HG02840 (cell line): Measurements from ENCODE around the gene GLIS1.
"Not testable (repeated sequence)": the region's sequence is repeated elsewhere in the genome, so short reads cannot be mapped to it uniquely, and the experiment has no call there.

Source experiments
- ATAC-seq: cut with Tn5 transposase; IDR thresholded peaks from one replicate; pipeline ENCODE4 v1.9.1; 2021; ENCODE audit warnings: mild to moderate bottlenecking, moderate library complexity, moderate number of reproducible peaks; ENCODE audit not compliant: unreplicated experiment, low FRiP score

The GLIS1 gene

DNA sequence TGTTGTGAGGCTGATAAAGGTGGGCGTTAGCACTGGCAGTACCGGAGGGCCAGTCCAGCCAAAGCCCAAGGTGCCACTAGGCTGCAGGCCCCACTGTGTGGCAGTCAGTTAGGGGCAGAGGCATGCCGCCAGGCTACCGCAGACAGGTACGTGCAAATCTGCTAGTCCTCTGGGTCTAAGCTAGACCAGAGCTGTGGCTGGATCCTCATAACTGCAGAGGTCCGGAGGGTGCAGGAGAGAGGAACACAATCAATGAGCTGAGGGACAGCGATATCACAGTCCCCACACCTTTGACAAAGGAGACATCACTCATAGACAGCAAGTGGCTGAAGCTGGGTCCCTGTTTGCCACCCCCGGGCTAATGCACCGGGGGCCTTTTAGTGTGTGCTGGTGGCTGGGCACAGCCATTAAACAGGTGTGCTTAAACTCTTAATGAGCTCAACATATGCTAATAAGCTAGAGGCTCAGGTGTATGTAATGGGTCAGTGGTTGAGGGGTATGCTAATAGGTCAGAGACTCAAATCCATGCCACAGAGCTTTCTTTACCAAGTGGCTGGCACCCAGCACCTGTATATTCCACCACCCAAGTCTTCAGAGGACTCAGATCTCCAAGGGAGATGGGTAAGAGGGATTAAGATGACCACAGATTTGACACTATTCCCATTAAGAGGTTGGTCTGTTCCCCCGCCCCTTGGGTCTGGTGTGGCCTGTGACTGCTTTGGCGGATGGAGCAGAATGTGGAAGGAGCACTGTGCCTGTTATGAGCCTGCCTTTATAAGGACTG is 82.0 kb downstream of the GLIS1 start:
- ATAC-seq: no peak

DNA sequence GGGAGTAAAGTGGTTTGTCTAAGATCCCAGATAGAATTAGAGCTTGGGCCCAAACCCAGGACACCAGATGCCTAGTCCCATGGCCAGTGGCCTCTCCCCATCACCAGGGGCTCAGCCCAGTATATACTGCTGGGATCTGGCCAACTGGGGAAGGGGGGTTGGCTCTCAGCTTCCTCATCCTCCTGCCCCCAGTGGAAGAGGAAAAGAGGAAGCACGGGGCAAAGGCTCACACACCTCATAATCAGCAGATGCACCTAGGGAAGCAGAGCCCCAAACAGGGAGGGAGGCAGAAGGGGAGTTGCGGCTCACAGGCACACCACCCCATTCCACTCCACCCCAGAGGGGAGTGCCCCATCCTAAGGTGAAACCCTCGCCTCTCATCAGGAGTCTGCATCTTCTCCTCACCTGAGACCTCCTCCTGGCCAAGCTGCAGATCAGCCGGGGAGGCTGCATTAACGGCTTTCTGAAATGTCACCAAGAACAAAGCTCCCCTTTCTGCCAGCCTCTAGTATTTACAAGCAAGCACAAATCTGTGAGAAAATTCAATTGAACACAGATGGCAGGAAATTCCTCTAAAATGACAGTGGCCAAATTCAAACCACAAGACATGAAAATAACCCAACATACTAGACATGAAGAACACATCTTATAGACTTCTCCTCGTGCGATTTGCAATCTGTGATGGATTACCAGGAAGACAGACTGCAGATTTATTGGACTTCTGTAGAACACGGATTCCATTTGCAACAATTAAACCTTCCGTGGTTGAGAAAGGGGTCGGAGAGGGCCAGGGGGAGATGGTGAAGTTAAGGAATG is 82.8 kb downstream of the GLIS1 start:
- no peak for ATAC-seq

DNA sequence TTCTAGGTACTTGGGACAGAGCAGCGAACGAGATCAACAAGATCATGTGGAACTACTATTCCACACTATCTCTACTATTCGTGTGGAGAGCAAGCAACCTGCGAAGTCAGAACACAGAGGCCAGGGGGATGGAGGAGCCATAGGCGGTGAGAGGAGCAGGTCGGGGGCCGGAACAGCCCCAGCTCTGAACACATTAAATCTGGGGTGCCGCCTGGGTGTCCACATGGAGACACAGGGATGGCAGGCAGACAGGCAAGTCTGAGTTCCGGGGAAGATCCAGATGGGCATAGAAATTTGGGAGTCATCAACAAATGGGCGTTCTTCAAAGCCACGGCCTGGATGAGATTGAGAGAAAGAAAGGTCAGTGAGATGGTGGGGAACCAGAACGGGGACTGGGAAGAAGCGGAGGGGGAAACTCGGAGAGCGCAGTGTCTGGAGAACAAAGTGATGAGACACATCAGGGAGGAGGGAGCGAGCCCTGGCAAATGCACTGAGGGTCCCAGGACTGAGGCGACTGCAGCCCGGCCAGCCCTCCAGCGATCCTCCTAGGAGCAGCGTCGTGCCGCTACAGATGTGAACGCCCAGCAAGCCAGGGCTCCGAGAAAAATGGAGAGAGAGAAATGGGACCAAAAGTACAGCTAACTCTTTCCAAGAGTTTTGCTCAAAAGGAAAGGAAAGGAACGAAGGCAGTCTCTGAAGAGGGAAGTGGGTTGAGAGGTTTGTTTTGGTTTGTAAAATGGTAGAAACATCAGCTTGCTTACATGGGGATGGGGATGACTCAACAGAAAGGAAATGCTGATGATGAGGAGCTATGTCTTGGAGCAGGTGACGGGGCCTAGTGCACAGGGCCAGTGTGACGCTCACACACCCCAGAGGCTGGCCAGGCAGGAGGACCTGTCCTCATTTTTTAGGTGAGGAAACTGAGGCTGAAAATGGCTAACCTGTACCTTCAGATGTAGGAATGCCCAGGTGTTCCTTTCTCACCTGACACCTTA is 84.5 kb downstream of the GLIS1 start:
- ATAC-seq: no peak

DNA sequence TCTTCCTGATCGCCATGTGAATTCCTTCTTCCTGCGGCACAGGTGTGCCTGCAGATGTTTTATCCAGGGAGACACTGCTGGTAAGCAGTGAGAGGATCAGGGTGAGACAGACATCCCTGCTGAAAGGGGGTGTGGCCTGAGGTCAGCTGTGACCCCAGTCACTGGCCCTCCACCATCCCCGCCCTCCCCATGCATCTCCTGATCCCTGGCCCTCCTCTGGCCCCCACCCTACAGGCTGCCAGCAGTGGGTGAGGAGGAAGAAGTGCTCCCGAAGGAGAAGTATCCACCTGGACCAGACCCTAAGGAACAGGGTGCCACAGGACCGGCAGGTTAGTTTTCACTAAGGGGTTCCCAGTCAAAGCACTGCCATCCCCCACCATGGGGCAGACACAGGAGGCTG is 85.3 kb downstream of the GLIS1 start:
- no peak for ATAC-seq

DNA sequence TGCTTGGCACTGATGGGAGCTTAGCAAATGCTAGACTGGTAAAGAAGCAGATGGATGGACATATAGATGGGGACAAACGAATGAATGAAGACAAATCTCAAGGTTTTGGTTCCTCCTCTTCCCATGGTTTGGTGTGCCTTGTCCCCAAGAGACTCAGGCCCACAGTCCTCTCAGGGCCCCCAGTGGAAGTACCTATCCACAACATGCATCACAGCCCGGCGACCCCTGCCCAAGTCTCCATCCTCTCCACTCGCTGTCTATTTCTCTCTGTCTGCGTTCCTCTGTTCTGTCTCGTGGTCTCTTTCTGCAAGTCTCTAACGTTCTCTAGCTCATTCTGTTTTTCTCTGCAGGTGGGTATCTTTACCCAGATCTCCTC is 85.8 kb downstream of the GLIS1 start:
- ATAC-seq: no peak

DNA sequence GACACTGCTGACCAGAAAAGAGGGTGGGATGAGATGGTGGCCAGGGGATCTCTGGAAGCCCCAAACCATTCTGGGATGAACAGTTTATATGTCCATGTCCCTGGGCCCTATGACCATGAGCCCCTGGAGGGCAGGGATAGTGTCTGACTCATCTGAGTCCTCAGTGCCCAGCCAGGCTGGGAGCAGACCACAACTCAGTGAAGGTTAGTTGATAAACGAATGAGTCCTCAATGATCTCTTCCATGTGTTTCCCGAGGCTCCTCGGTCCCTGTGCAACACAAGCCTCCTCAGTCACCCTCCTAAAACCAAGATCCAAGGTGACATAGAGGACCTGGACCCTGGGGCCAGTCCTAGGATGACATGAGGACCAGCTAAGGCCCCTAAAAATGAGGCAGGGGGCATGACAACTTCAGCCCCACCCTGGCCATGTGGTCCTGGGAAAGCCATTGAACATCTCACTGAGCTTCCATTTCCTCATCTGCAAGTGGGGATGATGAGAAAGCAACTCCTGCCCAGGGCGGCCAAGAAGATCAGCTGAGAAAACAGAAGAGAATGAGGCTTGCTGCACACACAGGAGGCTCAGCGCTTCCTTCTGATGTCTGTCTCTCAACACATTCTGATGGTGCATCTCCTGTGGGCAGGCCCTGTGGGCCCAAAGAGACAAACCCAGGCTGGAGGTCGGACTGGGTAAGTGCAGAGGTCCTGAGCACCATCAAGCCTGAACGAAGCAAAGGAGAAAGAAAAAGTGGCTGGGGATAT is 86.3 kb downstream of the GLIS1 start:
- no peak for ATAC-seq

DNA sequence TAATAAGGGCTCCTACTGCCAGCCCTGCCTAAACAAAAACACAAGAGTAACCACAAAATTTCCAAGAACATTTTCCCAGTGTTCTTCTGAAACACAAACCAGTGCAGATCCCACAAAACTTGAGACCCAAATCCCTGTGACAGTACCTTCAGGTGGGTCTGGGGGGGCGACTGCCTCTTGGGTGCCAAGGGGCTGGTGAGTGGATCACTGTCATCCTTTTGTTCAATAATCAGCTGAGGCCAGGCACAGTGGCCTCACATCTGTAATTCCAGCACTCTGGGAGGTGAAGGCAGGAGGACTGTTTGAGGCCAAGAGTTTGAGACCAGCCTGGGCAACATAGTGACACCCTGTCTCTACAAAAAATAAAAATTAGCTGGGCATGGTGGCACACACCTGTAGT is 87.6 kb downstream of the GLIS1 start:
- no peak for ATAC-seq

DNA sequence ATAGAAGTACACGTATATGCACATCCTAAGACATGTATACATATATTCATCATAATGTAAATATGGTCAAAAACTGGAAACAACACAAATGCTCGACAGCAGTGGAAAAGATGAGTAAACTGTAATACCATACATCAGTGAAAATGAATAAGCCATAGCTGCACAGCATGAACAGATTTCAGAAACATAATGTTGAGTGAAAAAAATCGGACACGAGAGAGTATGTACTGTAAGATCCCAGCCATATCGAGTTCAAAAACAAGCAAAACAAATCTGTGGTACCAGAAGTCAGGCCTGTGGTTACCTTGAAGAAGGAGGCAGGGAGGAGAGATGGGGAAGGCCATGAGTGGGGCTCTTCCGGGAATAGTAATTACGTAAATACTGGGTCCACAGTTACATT is 90.4 kb downstream of the GLIS1 start:
- no peak for ATAC-seq

DNA sequence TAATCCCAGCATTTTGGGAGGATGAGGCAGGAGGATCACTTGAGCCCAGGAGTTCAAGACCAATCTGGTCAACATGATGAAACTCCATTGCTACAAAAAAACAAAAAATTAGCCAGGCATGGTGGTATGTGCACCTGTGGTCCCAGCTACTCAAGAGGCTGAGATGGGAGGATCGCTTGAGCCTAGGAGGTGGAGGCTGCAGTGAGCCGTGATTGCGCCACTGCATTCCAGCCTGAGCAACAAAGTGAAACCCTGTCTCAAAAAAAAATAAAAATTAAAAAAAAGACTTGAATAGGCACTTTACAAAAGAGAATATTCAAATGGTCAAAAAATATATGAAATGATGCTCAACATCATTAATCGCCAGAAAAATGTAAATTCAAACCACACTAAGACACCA is 91.0 kb downstream of the GLIS1 start:
- ATAC-seq: not testable (repeated sequence)

DNA sequence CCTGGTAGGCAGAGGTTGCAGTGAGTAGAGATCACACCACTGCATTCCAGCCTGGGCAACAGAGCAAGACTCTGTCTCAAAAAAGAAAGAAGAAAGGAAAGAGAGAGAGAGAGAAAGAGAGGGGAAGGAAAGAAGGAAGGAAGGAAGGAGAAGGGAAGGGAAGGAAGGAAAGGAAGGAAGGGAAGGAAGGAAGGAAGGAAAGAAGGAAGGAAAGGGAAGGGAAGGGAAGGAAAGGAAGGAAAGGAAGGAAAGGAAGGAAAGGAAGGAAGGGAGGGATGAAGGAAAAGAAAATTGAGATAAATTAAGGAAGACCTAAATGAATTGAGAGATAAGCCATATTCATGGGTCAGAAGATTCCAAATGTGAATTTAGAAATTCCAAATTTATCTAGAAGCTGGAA is 92.2 kb downstream of the GLIS1 start:
- ATAC-seq: no peak

DNA sequence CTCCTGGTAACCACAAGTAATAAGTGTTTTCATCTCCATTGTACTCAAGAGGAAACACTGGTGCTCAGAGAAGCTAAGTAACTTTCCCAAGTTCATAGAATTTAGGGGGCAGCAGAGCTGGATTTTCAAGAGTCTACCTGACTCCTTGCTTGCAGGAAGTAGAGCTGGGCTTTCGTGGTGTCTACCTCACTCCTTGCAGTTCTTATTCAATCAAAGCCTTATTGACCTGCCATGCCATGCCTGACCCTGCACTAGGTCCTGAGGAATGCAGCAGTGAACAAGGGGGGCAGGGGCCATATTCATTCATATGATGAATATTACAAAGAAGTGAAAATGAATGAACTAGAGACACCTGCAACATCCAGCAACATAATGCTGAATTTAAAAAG is 93.3 kb downstream of the GLIS1 start:
- no peak for ATAC-seq

DNA sequence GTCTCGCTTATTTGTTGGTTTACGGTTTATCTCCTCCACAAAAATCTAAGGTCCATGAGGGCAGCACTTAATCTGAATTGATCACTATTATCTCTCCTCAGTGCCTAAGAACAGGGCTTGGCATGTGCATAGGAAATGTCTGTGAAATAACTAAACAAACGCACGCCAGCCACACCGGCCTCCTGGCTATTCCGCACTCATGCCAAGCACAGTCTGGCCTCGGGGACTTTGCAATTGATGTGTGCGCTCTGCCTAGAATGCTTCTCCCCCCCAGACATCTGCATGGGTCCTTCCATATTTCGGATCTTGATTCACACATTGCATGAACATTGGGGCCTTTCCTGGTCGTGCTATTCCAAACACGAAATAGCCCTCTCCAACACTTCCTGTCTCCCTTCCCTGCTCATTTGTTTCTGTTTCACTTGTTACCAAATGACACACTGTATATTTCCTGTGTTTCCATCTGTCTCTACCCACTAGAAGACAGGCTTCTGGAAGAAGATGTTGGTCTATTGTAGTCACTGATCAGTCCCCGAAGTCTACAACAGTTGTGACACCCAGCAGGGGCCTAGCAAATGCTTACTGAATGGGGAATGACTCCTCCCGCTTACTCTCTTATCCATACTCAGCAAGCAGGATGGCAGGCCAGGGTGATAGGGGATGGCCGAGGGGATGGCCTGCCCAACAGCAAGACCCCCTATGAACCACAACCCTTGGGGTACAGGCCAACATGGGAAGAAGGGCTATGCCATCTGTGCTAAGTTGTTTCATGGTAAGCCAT is 93.9 kb downstream of the GLIS1 start:
- no peak for ATAC-seq

DNA sequence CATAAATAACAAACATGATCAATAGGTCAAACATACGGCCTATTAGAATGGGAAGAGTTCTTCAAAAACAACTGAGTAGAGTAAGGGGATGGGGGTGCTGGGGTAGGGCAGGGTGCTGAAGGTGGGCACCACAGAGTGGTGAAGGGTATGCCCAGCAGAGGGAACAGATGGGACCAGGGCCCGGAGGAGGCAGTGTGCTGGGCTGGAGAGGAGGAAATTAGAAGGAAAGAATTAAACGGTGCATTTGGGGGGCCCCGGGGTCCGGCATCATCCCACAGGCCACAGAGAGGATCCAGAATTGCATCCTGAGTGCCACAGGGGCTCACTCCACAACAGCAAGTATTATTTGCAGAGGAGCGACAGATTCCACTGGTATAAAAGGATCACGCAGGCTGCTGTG is 94.5 kb downstream of the GLIS1 start:
- no peak for ATAC-seq

DNA sequence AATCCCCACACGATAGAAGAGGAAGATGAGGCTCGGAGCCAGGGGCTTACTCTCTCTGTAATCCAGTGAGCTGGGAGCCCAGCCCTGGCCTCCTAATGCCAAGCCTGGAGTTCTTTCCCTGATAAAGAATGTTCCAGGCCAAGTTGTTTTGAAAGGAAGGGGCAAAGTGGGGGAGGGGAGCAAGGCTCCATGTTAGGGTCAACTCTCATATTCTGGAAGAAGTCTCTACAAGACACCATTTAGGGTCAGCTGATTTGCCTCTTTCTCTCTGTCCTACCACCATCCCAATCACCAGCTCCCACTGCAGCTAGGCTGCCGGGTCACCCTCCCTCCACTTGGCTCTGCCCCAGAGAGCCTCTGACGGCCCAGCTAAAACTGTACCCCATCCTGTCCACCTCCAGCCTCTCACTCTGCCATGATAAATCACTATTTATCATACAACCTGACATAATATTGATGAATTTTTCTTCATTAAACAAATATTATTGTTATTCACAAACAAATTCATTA is 95.0 kb downstream of the GLIS1 start:
- ATAC-seq: no peak

DNA sequence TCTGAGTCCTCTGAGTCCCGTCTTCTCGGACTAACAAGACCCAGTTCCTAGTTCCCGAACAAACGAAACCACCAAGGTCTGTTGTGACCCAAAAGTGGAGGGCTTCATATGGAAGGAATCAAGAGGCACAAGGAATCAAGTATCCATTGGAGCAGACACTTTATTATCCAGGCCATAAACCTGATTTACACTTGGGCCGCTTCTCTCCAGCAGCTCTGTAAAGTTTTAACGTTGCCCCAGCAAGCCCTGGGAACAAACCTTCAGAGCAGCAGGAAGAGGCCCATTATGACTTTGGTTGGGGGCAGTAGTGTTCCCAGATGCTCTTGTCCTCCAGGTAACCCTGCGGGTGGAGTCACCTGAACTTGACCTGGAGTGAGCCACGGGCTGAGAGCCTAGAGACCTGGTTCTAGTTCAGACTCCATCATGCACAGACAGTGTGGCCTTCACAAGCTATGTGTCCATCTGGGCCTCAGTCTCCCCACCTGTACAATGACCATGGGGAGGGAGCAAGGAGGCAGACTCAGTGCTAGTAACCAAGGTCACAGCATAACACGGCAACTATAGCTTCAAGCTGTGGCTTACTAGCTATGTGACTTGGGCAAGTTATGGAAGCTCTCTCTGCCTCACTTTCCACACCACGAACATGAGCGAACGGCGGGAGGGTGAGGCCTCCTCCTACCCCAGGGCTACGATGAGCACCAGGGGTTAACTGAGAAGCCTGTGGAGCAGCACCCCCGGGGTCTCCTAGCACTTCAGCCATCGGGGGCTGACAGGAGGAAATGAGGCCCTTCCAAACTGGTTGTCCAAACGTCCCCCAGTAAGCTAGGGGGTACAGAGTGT is 95.7 kb downstream of the GLIS1 start:
- ATAC-seq: no peak

DNA sequence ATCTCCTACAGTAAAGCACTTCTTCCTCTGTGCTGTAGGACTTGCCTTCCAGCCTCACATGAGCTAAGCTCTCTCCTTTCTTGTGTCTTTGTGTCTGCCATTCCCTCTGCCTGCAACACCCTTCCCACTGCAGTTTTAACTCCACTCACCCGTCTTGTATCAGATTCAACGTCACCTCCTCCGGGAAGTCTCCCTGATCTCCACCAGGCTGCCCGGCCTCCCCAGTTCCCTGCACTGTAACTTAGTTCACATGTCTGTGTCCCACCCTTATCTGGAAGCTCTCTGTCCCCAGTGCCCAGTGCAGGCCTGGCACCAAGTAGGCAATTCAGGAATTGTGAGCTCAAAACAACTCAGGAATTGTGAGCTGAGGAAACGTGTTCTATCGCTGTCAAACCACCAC is 96.4 kb downstream of the GLIS1 start:
- no peak for ATAC-seq

DNA sequence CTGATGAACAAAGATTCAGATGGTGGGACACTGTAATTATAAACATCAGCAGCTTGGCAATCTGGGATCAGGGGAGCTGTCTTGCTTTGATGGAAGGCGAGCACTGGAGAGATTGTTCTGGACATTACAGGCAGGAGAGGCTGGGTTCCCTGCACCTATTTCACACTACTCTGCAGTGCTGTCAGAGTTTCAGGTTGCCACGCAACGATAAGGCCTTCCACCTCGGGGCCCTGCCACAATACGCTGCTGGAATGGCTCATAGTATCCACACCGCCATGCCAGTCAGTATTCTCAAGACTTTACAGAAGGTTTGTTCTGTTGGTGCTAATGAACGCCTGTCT is 96.8 kb downstream of the GLIS1 start:
- no peak for ATAC-seq

DNA sequence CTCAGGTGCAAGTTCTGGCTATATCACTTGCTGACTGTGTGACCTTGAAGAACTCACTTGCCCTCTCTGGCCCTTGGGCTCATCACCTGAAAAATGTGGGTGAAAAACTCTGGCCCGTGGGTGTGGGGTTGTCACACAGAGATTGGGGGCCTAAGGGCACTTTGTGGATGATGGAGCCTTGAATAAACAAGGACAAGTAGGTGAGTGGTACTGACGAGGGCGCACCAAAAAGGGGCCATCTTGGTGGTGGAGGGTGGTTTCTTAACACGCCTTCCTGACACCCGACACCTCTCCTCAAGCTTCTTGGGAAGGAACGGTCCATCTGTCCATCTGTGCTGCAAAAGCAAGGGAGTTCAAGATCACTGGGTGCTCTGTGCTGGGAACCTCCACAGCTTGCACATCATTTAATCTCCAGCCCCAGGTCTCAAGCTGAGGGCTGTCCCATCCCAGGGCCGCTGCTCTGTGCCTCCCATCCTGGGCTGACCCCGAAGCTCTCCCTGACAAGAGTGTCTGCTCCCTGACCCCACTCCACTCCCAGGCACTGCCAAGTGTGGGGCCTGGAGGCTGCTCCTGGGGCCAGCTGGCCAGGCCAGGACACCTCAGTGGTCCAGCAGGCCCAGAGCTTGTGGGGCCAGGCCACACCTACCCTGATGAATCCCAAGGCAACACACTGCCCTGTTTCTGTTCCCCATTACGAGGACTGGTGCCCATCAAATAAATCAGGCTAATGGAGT is 97.3 kb downstream of the GLIS1 start:
- no peak for ATAC-seq
